IMR-90 (cell line): ENCODE data around the gene TTC24. TPM values are rescaled to one million over a fixed set of nuclear protein-coding genes. Genes with fewer than 3 reads are reported as not detected.

Source experiments
- ATAC-seq: fragments of 200-7000 bp; cut with Tn5 transposase; 2 replicates; pipeline ENCODE4 v1.9.1; 2020; ENCODE audit warnings: low read depth, mild to moderate bottlenecking, moderate library complexity
- BruUV-seq: library from RNA; stranded (reverse); fragments of 400-500 nt; replicated peaks from 2 replicates; lab custom pipeline; 2021; lab: Mats Ljungman, UMichigan
- CTCF ChIA-PET: fragments of 300-600 bp; formaldehyde crosslinking; extraction: SDS; loops from one replicate; lab custom pipeline; 2021; ENCODE audit warnings: antibody characterized with exemption; lab: Yijun Ruan, JAX
- POLR2A ChIA-PET: fragments of 300-600 bp; sonication (Branson Sonifier 250); formaldehyde crosslinking; loops from one replicate; lab custom pipeline; 2022; ENCODE audit warnings: antibody characterized with exemption; ENCODE audit not compliant: unreplicated experiment; lab: Charles Lee
- DNase-seq: peaks from one replicate; pipeline ENCODE4 v3.0.0; 2013
- H2AFZ ChIP-seq: replicated peaks from 2 replicates; pipeline ENCODE3; 2013; ENCODE audit warnings: low read length, mild to moderate bottlenecking; ENCODE audit not compliant: poor library complexity
- H2AK5ac ChIP-seq: 2 replicates; pipeline ENCODE4 v1.6.1; 2013; ENCODE audit warnings: low read depth, low read length, inconsistent platforms
- H2AK9ac ChIP-seq: replicated peaks from 2 replicates; pipeline ENCODE3; 2013; ENCODE audit warnings: mild to moderate bottlenecking, low read depth, low read length, moderate library complexity; ENCODE audit not compliant: poor library complexity
- H2BK120ac ChIP-seq: 2 replicates; pipeline ENCODE4 v1.6.1; 2013; ENCODE audit warnings: low read depth, low read length, inconsistent platforms
- H2BK15ac ChIP-seq: 3 replicates; pipeline ENCODE4 v1.6.1; 2013; ENCODE audit warnings: low read depth, low read length, inconsistent platforms
- H2BK20ac ChIP-seq: 2 replicates; pipeline ENCODE4 v1.6.1; 2013; ENCODE audit warnings: low read depth, mild to moderate bottlenecking, inconsistent platforms, low read length, moderate library complexity
- H2BK5ac ChIP-seq: 2 replicates; pipeline ENCODE4 v1.6.1; 2013; ENCODE audit warnings: mild to moderate bottlenecking, low read depth, low read length, inconsistent platforms; ENCODE audit not compliant: poor library complexity, severe bottlenecking
- H3K14ac ChIP-seq: replicated peaks from 2 replicates; pipeline ENCODE4 v1.6.1; 2013; ENCODE audit warnings: low read depth, low read length, inconsistent platforms
- H3K18ac ChIP-seq: 2 replicates; pipeline ENCODE4 v1.6.1; 2013; ENCODE audit warnings: low read depth, low read length, control low read depth
- H3K23ac ChIP-seq: 2 replicates; pipeline ENCODE4 v1.6.1; 2013; ENCODE audit warnings: low read depth, low read length, inconsistent platforms
- H3K27ac ChIP-seq: 2 replicates; pipeline ENCODE4 v1.5.1; 2013; ENCODE audit warnings: mild to moderate bottlenecking, control low read depth, low read length; ENCODE audit not compliant: insufficient read depth
- H3K27me3 ChIP-seq: 2 replicates; pipeline ENCODE4 v1.6.1; 2013; ENCODE audit warnings: low read length; ENCODE audit not compliant: control insufficient read depth, insufficient read depth
- H3K36me3 ChIP-seq: 2 replicates; pipeline ENCODE4 v1.6.1; 2013; ENCODE audit warnings: low read length, mixed read lengths; ENCODE audit not compliant: control insufficient read depth, insufficient read depth
- H3K4ac ChIP-seq: 2 replicates; pipeline ENCODE4 v1.6.1; 2013; ENCODE audit warnings: low read depth, low read length, inconsistent platforms
- H3K4me1 ChIP-seq: 2 replicates; pipeline ENCODE4 v1.6.1; 2013; ENCODE audit warnings: low read length, mixed read lengths; ENCODE audit not compliant: control insufficient read depth, insufficient read depth
- H3K4me2 ChIP-seq: 2 replicates; pipeline ENCODE4 v1.6.1; 2013; ENCODE audit warnings: low read depth, mild to moderate bottlenecking, control low read depth, low read length, moderate library complexity
- H3K4me3 ChIP-seq: 2 replicates; pipeline ENCODE4 v1.5.1; 2013; ENCODE audit warnings: low read depth, mild to moderate bottlenecking, control low read depth, low read length, moderate library complexity; ENCODE audit not compliant: insufficient read depth
- H3K56ac ChIP-seq: 2 replicates; pipeline ENCODE4 v1.6.1; 2013; ENCODE audit warnings: low read length, inconsistent platforms; ENCODE audit not compliant: insufficient read depth; ENCODE audit errors: extremely low read depth
- H3K79me1 ChIP-seq, 2 experiments: 2 replicates each; pipeline ENCODE4 v1.6.1; 2013; ENCODE audit warnings: low read length in 2 of 2, inconsistent platforms in 1 of 2, low read depth in 1 of 2
- H3K9ac ChIP-seq: 2 replicates; pipeline ENCODE4 v1.6.1; 2013; ENCODE audit warnings: low read depth, low read length, control low read depth
- H3K9me1 ChIP-seq: 2 replicates; pipeline ENCODE4 v1.6.1; 2013; ENCODE audit warnings: low read length, inconsistent platforms; ENCODE audit not compliant: insufficient read depth
- H3K9me3 ChIP-seq: 2 replicates; pipeline ENCODE4 v1.6.1; 2013; ENCODE audit warnings: low read length; ENCODE audit not compliant: control insufficient read depth, insufficient read depth
- H4K20me1 ChIP-seq: 2 replicates; pipeline ENCODE4 v1.6.1; 2013; ENCODE audit warnings: low read length, inconsistent platforms; ENCODE audit not compliant: insufficient read depth
- H4K5ac ChIP-seq: 2 replicates; pipeline ENCODE4 v1.6.1; 2013; ENCODE audit warnings: mild to moderate bottlenecking, low read depth, low read length, control low read depth
- H4K8ac ChIP-seq, 2 experiments: 2 replicates each; pipeline ENCODE4 v1.6.1; 2013; ENCODE audit warnings: low read depth in 2 of 2, low read length in 2 of 2, control low read depth in 1 of 2, inconsistent platforms in 1 of 2
- H4K91ac ChIP-seq: 2 replicates; pipeline ENCODE4 v1.6.1; 2013; ENCODE audit warnings: low read depth, low read length, inconsistent platforms; ENCODE audit not compliant: insufficient read depth
- CEBPB ChIP-seq: IDR thresholded peaks from 2 replicates; pipeline ENCODE4 v1.6.1; 2012; ENCODE audit warnings: low read depth, low read length, improper control_type of control experiment
- CHD1 ChIP-seq: IDR thresholded peaks from 2 replicates; pipeline ENCODE4 v1.6.1; 2012; ENCODE audit warnings: low read depth, low read length, improper control_type of control experiment
- MAFK ChIP-seq: IDR thresholded peaks from 2 replicates; pipeline ENCODE4 v1.6.1; 2012; ENCODE audit warnings: low read depth, low read length, improper control_type of control experiment
- POLR2A ChIP-seq: IDR thresholded peaks from 2 replicates; pipeline ENCODE4 v1.6.1; 2012; ENCODE audit warnings: mild to moderate bottlenecking, low read depth, low read length
- RAD21 ChIP-seq: IDR thresholded peaks from 2 replicates; pipeline ENCODE4 v1.6.1; 2012; ENCODE audit warnings: low read length, improper control_type of control experiment
- RCOR1 ChIP-seq: IDR thresholded peaks from 2 replicates; pipeline ENCODE4 v1.6.1; 2012; ENCODE audit warnings: mild to moderate bottlenecking, low read length, improper control_type of control experiment; ENCODE audit not compliant: insufficient replicate concordance
- WGBS, 2 experiments: methylation state at CpG; one replicate each; pipeline versions ENCODE4 v1.1.5 to v1.1.7; 2013; ENCODE audit warnings: missing lambda C conversion rate in 2 of 2; ENCODE audit not compliant: insufficient read length in 1 of 2; ENCODE audit errors: extremely low coverage in 2 of 2; 5-methylcytosine and 5-hydroxymethylcytosine counted together
- dilution Hi-C: fragments of 300-500 bp; cut with HindIII; formaldehyde crosslinking; loops from one replicate; pipeline ENCODE4 v1.14.3; 2018; ENCODE audit warnings: low sequenced_read_pairs; ENCODE audit not compliant: unreplicated experiment
- in situ Hi-C: fragments of 300-500 bp; cut with MboI; formaldehyde crosslinking; loops from 3 replicates; pipeline ENCODE4 v1.14.3; 2019; ENCODE audit warnings: low sequenced_read_pairs, inconsistent platforms, mixed read lengths
- intact Hi-C: fragments of 100-400 bp; cut with micrococcal nuclease; formaldehyde crosslinking; loops from 2 replicates; pipeline ENCODE4 v1.10.0; 2022
- polyA plus RNA-seq, 3 experiments: library from polyadenylated mRNA; depleted of rRNA; stranded (reverse); fragments of >200 nt; gene quantifications; 2 replicates each; pipeline ENCODE4 v1.2.3, GENCODE V29; 2012; ENCODE audit warnings: low replicate concordance in 1 of 3
- total RNA-seq: library from RNA; depleted of rRNA; stranded (reverse); fragments of >200 nt; gene quantifications from 2 replicates; pipeline ENCODE4 v1.2.3, GENCODE V29; 2012

Gene TTC24
- total and polyA plus RNA-seq, 2 of the 4 experiments (the other 2 are of a cell fraction): not detected

- CTCF ChIA-PET: no interaction called here
- Histone ChIP-seq H2BK120ac (no peak overlapping the region), H3K9me3 (no peaks in the 10 kb centered on the region), H4K8ac (no peak overlapping the region), H3K9ac (no peak overlapping the region), H4K5ac (no peak overlapping the region), H3K27me3 (no peaks in the 10 kb centered on the region), H4K91ac (no peak overlapping the region), H2AK9ac (no peak overlapping the region), H3K18ac (no peak overlapping the region), H2AK5ac (no peak overlapping the region), H2BK20ac (no peak overlapping the region), H3K4me1 (no peaks in the 10 kb centered on the region), H3K56ac (no peak overlapping the region), H2AFZ (no peak overlapping the region), H3K36me3 (peaks cover 29% of the 10 kb centered on the region), H3K9me1 (0 out of 2 replicates have a peak, but pooled peaks cover 3% of the 10 kb centered on the region), H3K23ac (no peak overlapping the region), H3K4ac (no peak overlapping the region), H3K14ac (no peak overlapping the region), H3K4me2 (no peak overlapping the region), H2BK15ac (no peak overlapping the region), H3K27ac (no peak overlapping the region), H4K20me1 (no peaks in the 10 kb centered on the region), H3K4me3 (no peak overlapping the region), H3K79me1 (0 out of 4 replicates have a peak, but pooled peaks cover under 1 to 3% of the 10 kb centered on the region in 2 experiments), H2BK5ac (no peak overlapping the region)
- in situ Hi-C loops: no loop called here
- 97% methylated on average over 6 of the region's 11 CpGs; no CpG with 5 or more reads in 1 of the 2 experiments for WGBS, 2 experiments
- POLR2A ChIA-PET: no interaction called here
- BruUV-seq: no TSS peak
- ATAC-seq (no peak), DNase-seq (no peak)
- intact Hi-C loops: no loop called here
- TF ChIP-seq CEBPB (no peak), POLR2A (no peak), RAD21 (no peak), CHD1 (no peak), RCOR1 (no peak), MAFK (no peak)
- dilution Hi-C loops: no loop called here
Measured at GRCh38 chr1:156533568-156534220, 45.8 kb upstream of the TTC24 start.
